Smooth muscle cell (in vitro differentiated cells): ENCODE results near the gene RGS9. TPM values are rescaled to one million over a fixed set of nuclear protein-coding genes. Genes with fewer than 3 reads are reported as not detected.

Source experiments
- DNase-seq: peaks from one replicate; lab custom pipeline; 2025; ENCODE audit not compliant: unreplicated experiment; lab: John Stamatoyannopoulos, UW
- H2AFZ ChIP-seq: fragments of 200-600 bp; sonication (generic); 2 replicates; pipeline ENCODE4 v1.6.0; 2016; ENCODE audit warnings: antibody characterized with exemption, low read depth, mild to moderate bottlenecking
- H3F3A ChIP-seq: fragments of 200-600 bp; sonication (generic); 2 replicates; pipeline ENCODE4 v1.6.0; 2017; ENCODE audit warnings: antibody characterized with exemption, low read depth
- H3K27ac ChIP-seq: fragments of 200-600 bp; sonication (generic); 2 replicates; pipeline ENCODE4 v1.5.1; 2016; ENCODE audit warnings: low read depth, mild to moderate bottlenecking
- H3K27me3 ChIP-seq: fragments of 200-600 bp; sonication (generic); 2 replicates; pipeline ENCODE4 v1.6.1; 2016; ENCODE audit warnings: low read depth, mild to moderate bottlenecking
- H3K36me3 ChIP-seq: fragments of 200-600 bp; sonication (generic); 2 replicates; pipeline ENCODE4 v1.5.1; 2016; ENCODE audit warnings: low read depth
- H3K4me1 ChIP-seq: fragments of 200-600 bp; sonication (generic); 2 replicates; pipeline ENCODE4 v1.5.1; 2016; ENCODE audit warnings: low read depth
- H3K4me2 ChIP-seq: fragments of 200-600 bp; sonication (generic); 2 replicates; pipeline ENCODE4 v1.6.0; 2016; ENCODE audit warnings: mild to moderate bottlenecking
- H3K4me3 ChIP-seq: fragments of 200-600 bp; sonication (generic); 2 replicates; pipeline ENCODE4 v1.5.1; 2016; ENCODE audit warnings: mild to moderate bottlenecking
- H3K79me2 ChIP-seq: fragments of 200-600 bp; sonication (generic); 2 replicates; pipeline ENCODE4 v1.6.0; 2016; ENCODE audit warnings: low read depth, mild to moderate bottlenecking
- H3K9ac ChIP-seq: fragments of 200-600 bp; sonication (generic); 2 replicates; pipeline ENCODE4 v1.6.0; 2016; ENCODE audit warnings: low read depth
- H3K9me3 ChIP-seq: fragments of 200-600 bp; sonication (generic); replicated peaks from 2 replicates; pipeline ENCODE4 v1.5.1; 2016; ENCODE audit warnings: low read depth
- H4K20me1 ChIP-seq: fragments of 200-600 bp; sonication (generic); 2 replicates; pipeline ENCODE4 v1.6.0; 2016; ENCODE audit warnings: low read depth
- CTCF ChIP-seq: fragments of 200-600 bp; sonication (generic); IDR thresholded peaks from 2 replicates; pipeline ENCODE4 v1.5.1; 2017; ENCODE audit warnings: borderline replicate concordance, mild to moderate bottlenecking, antibody characterized with exemption; ENCODE audit not compliant: insufficient read depth, poor library complexity, severe bottlenecking
- WGBS: methylation state at CpG from one replicate; pipeline ENCODE4 v1.1.7; 2016; ENCODE audit warnings: low lambda C conversion rate; 5-methylcytosine and 5-hydroxymethylcytosine counted together
- polyA plus RNA-seq: library from polyadenylated mRNA; unstranded; fragments of >200 nt; fragmentation: Nextera tagmentation; extraction: Ambion mirVana; gene quantifications from 2 replicates; pipeline ENCODE4 v1.2.1, GENCODE V29; 2016
- total RNA-seq: library from RNA; depleted of rRNA; stranded (reverse); fragments of >200 nt; gene quantifications from 2 replicates; pipeline ENCODE4 v1.2.3, GENCODE V29; 2014

RGS9 gene
- total and polyA plus RNA-seq, 2 experiments from 2014 or later, result 16.3 to 18.8 TPM

GRCh38 chr17:65143889-65144604, 6.9 kb downstream of the RGS9 start:
- WGBS, result 83% methylated on average over 20 of the region's 21 CpGs
- TF ChIP-seq CTCF, result no peak

GRCh38 chr17:65145743-65146142, 8.6 kb downstream of the RGS9 start:
- Histone ChIP-seq H4K20me1 (no peaks in the 10 kb centered on the region), H3K4me3 (no peak overlapping the region), H3K4me1 (no peaks in the 10 kb centered on the region), H3K79me2 (no peaks in the 10 kb centered on the region), H3K9me3 (no peaks in the 10 kb centered on the region), H3K4me2 (no peak overlapping the region), H3K27ac (no peak overlapping the region), H3K27me3 (no peaks in the 10 kb centered on the region), H2AFZ (no peak overlapping the region), H3K9ac (no peak overlapping the region), H3K36me3 (no peaks in the 10 kb centered on the region), H3F3A (no peaks in the 10 kb centered on the region)
- no peak for DNase-seq
- WGBS, result 83% methylated on average over 11 of the region's 11 CpGs
- no peak for TF ChIP-seq CTCF

More at GRCh38 chr17:65143889-65144604, 6.9 kb downstream of the RGS9 start:
- H3K27ac ChIP-seq, result no peak overlapping the region
- no peak overlapping the region for H3K4me2 ChIP-seq
- H3F3A ChIP-seq, result no peaks in the 10 kb centered on the region
- DNase-seq, result no peak
- H4K20me1 ChIP-seq, result no peaks in the 10 kb centered on the region
- no peaks in the 10 kb centered on the region for H3K27me3 ChIP-seq
- no peak overlapping the region for H3K9ac ChIP-seq
- no peaks in the 10 kb centered on the region for H3K9me3 ChIP-seq
- H3K79me2 ChIP-seq, result no peaks in the 10 kb centered on the region
- H2AFZ ChIP-seq, result no peak overlapping the region
- no peaks in the 10 kb centered on the region for H3K36me3 ChIP-seq
- H3K4me3 ChIP-seq, result no peak overlapping the region
- no peaks in the 10 kb centered on the region for H3K4me1 ChIP-seq

GRCh38 chr17:65147955-65148354, 10.8 kb downstream of the RGS9 start:
- no peaks in the 10 kb centered on the region for H3K79me2 ChIP-seq
- H3K9me3 ChIP-seq, result no peaks in the 10 kb centered on the region
- no peak overlapping the region for H3K27ac ChIP-seq
- no peaks in the 10 kb centered on the region for H3K36me3 ChIP-seq
- H3K4me2 ChIP-seq, result no peak overlapping the region
- H2AFZ ChIP-seq, result no peak overlapping the region
- no peaks in the 10 kb centered on the region for H3K4me1 ChIP-seq
- no peaks in the 10 kb centered on the region for H4K20me1 ChIP-seq
- H3F3A ChIP-seq, result no peaks in the 10 kb centered on the region
- no peak overlapping the region for H3K9ac ChIP-seq
- H3K27me3 ChIP-seq, result no peaks in the 10 kb centered on the region
- no peak overlapping the region for H3K4me3 ChIP-seq
- DNase-seq, result no peak
- WGBS, result 93% methylated on average over 4 of the region's 4 CpGs
- TF ChIP-seq CTCF, result no peak
